Measurements from ENCODE around the gene MRM2.

Gene MRM2

GRCh38 chr7:2220030-2220429 is 22.0 kb downstream of the MRM2 start:
- DNase-seq, result no peak

GRCh38 chr7:2219606-2220005 is 22.4 kb downstream of the MRM2 start:
- DNase-seq, result no peak

- DNase-seq, result no peak
Observed at GRCh38 chr7:2219136-2219535, 22.9 kb downstream of the MRM2 start.

GRCh38 chr7:2218444-2218785 is 23.6 kb downstream of the MRM2 start:
- DNase-seq, result no peak

- DNase-seq, result no peak
Observed at GRCh38 chr7:2217716-2218443, 24.1 kb downstream of the MRM2 start.

GRCh38 chr7:2217206-2217605 is 24.8 kb downstream of the MRM2 start:
- no peak for DNase-seq

GRCh38 chr7:2215851-2216250 is 26.2 kb downstream of the MRM2 start:
- DNase-seq, result no peak

GRCh38 chr7:2214636-2215035 is 27.4 kb downstream of the MRM2 start:
- no peak for DNase-seq

- no peak for DNase-seq
Observed at GRCh38 chr7:2213551-2214215, 28.3 kb downstream of the MRM2 start.

GRCh38 chr7:2212906-2213305 is 29.1 kb downstream of the MRM2 start:
- DNase-seq, result no peak

- no peak for DNase-seq
Observed at GRCh38 chr7:2211926-2212325, 30.1 kb downstream of the MRM2 start.

GRCh38 chr7:2211259-2211880 is 30.6 kb downstream of the MRM2 start:
- DNase-seq, result no peak

GRCh38 chr7:2210551-2211258 is 31.3 kb downstream of the MRM2 start:
- no peak for DNase-seq

GRCh38 chr7:2209961-2210323 is 32.1 kb downstream of the MRM2 start:
- DNase-seq, result no peak

- DNase-seq, result no peak
Observed at GRCh38 chr7:2209146-2209960, 32.7 kb downstream of the MRM2 start.

GRCh38 chr7:2208712-2209111 is 33.3 kb downstream of the MRM2 start:
- no peak for DNase-seq

GRCh38 chr7:2205036-2205780 is 36.8 kb downstream of the MRM2 start:
- DNase-seq, result no peak

- DNase-seq, result no peak
Observed at GRCh38 chr7:2204446-2204845, 37.6 kb downstream of the MRM2 start.

GRCh38 chr7:2203766-2204300 is 38.2 kb downstream of the MRM2 start:
- DNase-seq, result no peak

- no peak for DNase-seq
Observed at GRCh38 chr7:2202901-2203765, 38.9 kb downstream of the MRM2 start.

- no peak for DNase-seq
Observed at GRCh38 chr7:2202361-2202761, 39.6 kb downstream of the MRM2 start.
